Neural cell (in vitro differentiated cells): Measurements from ENCODE around the gene RFX4. TPM values are rescaled to one million over a fixed set of nuclear protein-coding genes. Genes with fewer than 3 reads are reported as not detected.

Source experiments
- H2AFZ ChIP-seq: fragments of 200-600, 300-800 bp; sonication (generic), shearing (Covaris generic); 2 replicates; pipeline ENCODE4 v1.6.0; 2014; ENCODE audit warnings: low read depth, mild to moderate bottlenecking, antibody characterized with exemption, low read length, moderate library complexity
- H3F3A ChIP-seq: fragments of 200-600 bp; shearing (Covaris generic); 2 replicates; pipeline ENCODE4 v1.6.1; 2016; ENCODE audit warnings: mild to moderate bottlenecking, moderate library complexity, mixed read lengths, antibody characterized with exemption, low read length; ENCODE audit not compliant: insufficient read depth, poor library complexity, severe bottlenecking
- H3K27ac ChIP-seq: fragments of 200-600, 300-800 bp; sonication (generic), shearing (Covaris generic); 2 replicates; pipeline ENCODE4 v1.5.1; 2014; ENCODE audit warnings: mild to moderate bottlenecking, low read length, moderate library complexity
- H3K27me3 ChIP-seq: fragments of 300-800, 200-600 bp; sonication (generic), shearing (Covaris generic); 2 replicates; pipeline ENCODE4 v1.6.0; 2014; ENCODE audit warnings: mild to moderate bottlenecking, low read depth, low read length, moderate library complexity; ENCODE audit not compliant: insufficient read depth
- H3K36me3 ChIP-seq: fragments of 300-800, 200-600 bp; sonication (generic), shearing (Covaris generic); 2 replicates; pipeline ENCODE4 v1.5.1; 2014; ENCODE audit warnings: mild to moderate bottlenecking, antibody characterized with exemption, low read length, moderate library complexity; ENCODE audit not compliant: insufficient read depth
- H3K4me2 ChIP-seq: fragments of 300-800, 200-600 bp; sonication (generic), shearing (Covaris generic); 2 replicates; pipeline ENCODE4 v1.6.0; 2014; ENCODE audit warnings: mild to moderate bottlenecking, low read length
- H3K4me3 ChIP-seq: fragments of 300-800, 200-600 bp; sonication (generic), shearing (Covaris generic); 2 replicates; pipeline ENCODE4 v1.5.1; 2014; ENCODE audit warnings: mild to moderate bottlenecking, low read length, moderate library complexity
- H3K79me2 ChIP-seq: fragments of 200-600 bp; shearing (Covaris generic); replicated peaks from 2 replicates; pipeline ENCODE4 v1.6.0; 2014; ENCODE audit warnings: mild to moderate bottlenecking, low read length, moderate library complexity; ENCODE audit not compliant: insufficient read depth
- H3K9ac ChIP-seq: fragments of 300-800, 200-600 bp; sonication (generic), shearing (Covaris generic); 2 replicates; pipeline ENCODE4 v1.6.1; 2016; ENCODE audit warnings: mild to moderate bottlenecking, low read length, mixed read lengths
- H3K9me2 ChIP-seq: fragments of 200-600 bp; shearing (Covaris generic); 2 replicates; pipeline ENCODE4 v1.6.1; 2016; ENCODE audit warnings: mild to moderate bottlenecking, low read length, mixed read lengths; ENCODE audit not compliant: insufficient read depth
- H3K9me3 ChIP-seq: fragments of 200-600, 300-800 bp; sonication (generic), shearing (Covaris generic); 2 replicates; pipeline ENCODE4 v1.6.1; 2016; ENCODE audit warnings: mild to moderate bottlenecking, mixed run types, low read length, moderate library complexity, mixed read lengths
- H4K20me1 ChIP-seq: fragments of 200-600 bp; shearing (Covaris generic); 2 replicates; pipeline ENCODE4 v1.6.1; 2016; ENCODE audit warnings: mild to moderate bottlenecking, mixed run types; ENCODE audit not compliant: insufficient read depth
- EP300 ChIP-seq: fragments of 450-650 bp; conservative IDR thresholded peaks from 2 replicates; pipeline ENCODE4 v1.6.1; 2014; ENCODE audit warnings: antibody characterized with exemption, mild to moderate bottlenecking, moderate library complexity; ENCODE audit not compliant: poor library complexity, severe bottlenecking
- EZH2 ChIP-seq: fragments of 200-600, 300-800 bp; shearing (Covaris generic), sonication (generic); IDR thresholded peaks from 2 replicates; pipeline ENCODE4 v1.6.1; 2014; ENCODE audit warnings: antibody characterized with exemption, low read length, borderline replicate concordance, mild to moderate bottlenecking; ENCODE audit not compliant: insufficient read depth, poor library complexity, severe bottlenecking
- MXI1 ChIP-seq: fragments of 450-650 bp; conservative IDR thresholded peaks from 2 replicates; pipeline ENCODE4 v1.6.1; 2014; ENCODE audit warnings: antibody characterized with exemption, mild to moderate bottlenecking; ENCODE audit not compliant: poor library complexity, severe bottlenecking
- POLR2AphosphoS5 ChIP-seq: IDR thresholded peaks from 2 replicates; pipeline ENCODE4 v1.6.1; 2012
- RAD21 ChIP-seq: fragments of 450-650 bp; conservative IDR thresholded peaks from 2 replicates; pipeline ENCODE4 v1.6.1; 2014; ENCODE audit warnings: antibody characterized with exemption, mild to moderate bottlenecking, moderate library complexity
- SMC3 ChIP-seq: fragments of 450-650 bp; conservative IDR thresholded peaks from 2 replicates; pipeline ENCODE4 v1.6.1; 2014; ENCODE audit warnings: antibody characterized with exemption, mild to moderate bottlenecking, moderate library complexity; ENCODE audit not compliant: poor library complexity
- TAF1 ChIP-seq: IDR thresholded peaks from 2 replicates; pipeline ENCODE4 v1.6.1; 2012; ENCODE audit warnings: low read depth
- polyA plus RNA-seq: library from polyadenylated mRNA; depleted of rRNA; stranded (reverse); fragments of >200 nt; gene quantifications from 2 replicates; pipeline ENCODE4 v1.2.3, GENCODE V29; 2014
- TF ChIP-seq, protein P1 (sequence below): fragments of 450-650 bp; IDR thresholded peaks from 2 replicates; pipeline ENCODE4 v1.5.1; 2014; ENCODE audit warnings: antibody characterized with exemption, mild to moderate bottlenecking, moderate library complexity; ENCODE audit not compliant: poor library complexity, severe bottlenecking
- TF ChIP-seq, protein P2 (sequence below): IDR thresholded peaks from 2 replicates; pipeline ENCODE4 v1.6.1; 2012; ENCODE audit warnings: borderline replicate concordance

RFX4 gene
- polyA plus RNA-seq, 1 donor from 2014 or later = 0.22 TPM

DNA sequence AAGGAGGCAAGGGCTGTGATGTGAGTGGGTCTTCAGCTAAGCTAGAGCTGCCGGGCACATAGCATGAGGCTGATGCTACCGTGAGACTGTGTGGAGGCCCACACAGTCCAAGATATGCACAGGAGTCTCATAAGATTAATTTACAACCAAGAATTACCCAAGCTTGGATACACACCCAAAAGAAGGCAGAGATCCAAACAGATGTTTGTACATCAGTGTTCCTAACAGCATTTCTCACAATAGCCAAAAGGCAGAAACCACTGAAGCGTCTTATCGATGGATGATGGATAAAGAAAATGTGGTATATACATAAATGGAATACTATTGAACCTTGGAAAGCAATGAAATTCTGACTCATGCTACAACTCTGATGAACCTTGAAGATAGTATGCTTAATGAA, 150.9 kb downstream of the RFX4 start:
- H3K4me2 ChIP-seq = no peak overlapping the region
- no peak overlapping the region for H3K27ac ChIP-seq
- no peaks in the 10 kb centered on the region for H4K20me1 ChIP-seq
- no peaks in the 10 kb centered on the region for H3K27me3 ChIP-seq
- no peak overlapping the region for H3K4me3 ChIP-seq
- H3K9me2 ChIP-seq = no peaks in the 10 kb centered on the region
- H3K36me3 ChIP-seq = no peaks in the 10 kb centered on the region
- H2AFZ ChIP-seq = no peak overlapping the region
- H3K9me3 ChIP-seq = no peaks in the 10 kb centered on the region
- TF ChIP-seq, protein P1, sequence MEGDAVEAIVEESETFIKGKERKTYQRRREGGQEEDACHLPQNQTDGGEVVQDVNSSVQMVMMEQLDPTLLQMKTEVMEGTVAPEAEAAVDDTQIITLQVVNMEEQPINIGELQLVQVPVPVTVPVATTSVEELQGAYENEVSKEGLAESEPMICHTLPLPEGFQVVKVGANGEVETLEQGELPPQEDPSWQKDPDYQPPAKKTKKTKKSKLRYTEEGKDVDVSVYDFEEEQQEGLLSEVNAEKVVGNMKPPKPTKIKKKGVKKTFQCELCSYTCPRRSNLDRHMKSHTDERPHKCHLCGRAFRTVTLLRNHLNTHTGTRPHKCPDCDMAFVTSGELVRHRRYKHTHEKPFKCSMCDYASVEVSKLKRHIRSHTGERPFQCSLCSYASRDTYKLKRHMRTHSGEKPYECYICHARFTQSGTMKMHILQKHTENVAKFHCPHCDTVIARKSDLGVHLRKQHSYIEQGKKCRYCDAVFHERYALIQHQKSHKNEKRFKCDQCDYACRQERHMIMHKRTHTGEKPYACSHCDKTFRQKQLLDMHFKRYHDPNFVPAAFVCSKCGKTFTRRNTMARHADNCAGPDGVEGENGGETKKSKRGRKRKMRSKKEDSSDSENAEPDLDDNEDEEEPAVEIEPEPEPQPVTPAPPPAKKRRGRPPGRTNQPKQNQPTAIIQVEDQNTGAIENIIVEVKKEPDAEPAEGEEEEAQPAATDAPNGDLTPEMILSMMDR = no peak
- TF ChIP-seq MXI1 (no peak), SMC3 (no peak), RAD21 (no peak), EP300 (no peak), POLR2AphosphoS5 (no peak), TAF1 (no peak), EZH2 (no peak)
- TF ChIP-seq, protein P2, sequence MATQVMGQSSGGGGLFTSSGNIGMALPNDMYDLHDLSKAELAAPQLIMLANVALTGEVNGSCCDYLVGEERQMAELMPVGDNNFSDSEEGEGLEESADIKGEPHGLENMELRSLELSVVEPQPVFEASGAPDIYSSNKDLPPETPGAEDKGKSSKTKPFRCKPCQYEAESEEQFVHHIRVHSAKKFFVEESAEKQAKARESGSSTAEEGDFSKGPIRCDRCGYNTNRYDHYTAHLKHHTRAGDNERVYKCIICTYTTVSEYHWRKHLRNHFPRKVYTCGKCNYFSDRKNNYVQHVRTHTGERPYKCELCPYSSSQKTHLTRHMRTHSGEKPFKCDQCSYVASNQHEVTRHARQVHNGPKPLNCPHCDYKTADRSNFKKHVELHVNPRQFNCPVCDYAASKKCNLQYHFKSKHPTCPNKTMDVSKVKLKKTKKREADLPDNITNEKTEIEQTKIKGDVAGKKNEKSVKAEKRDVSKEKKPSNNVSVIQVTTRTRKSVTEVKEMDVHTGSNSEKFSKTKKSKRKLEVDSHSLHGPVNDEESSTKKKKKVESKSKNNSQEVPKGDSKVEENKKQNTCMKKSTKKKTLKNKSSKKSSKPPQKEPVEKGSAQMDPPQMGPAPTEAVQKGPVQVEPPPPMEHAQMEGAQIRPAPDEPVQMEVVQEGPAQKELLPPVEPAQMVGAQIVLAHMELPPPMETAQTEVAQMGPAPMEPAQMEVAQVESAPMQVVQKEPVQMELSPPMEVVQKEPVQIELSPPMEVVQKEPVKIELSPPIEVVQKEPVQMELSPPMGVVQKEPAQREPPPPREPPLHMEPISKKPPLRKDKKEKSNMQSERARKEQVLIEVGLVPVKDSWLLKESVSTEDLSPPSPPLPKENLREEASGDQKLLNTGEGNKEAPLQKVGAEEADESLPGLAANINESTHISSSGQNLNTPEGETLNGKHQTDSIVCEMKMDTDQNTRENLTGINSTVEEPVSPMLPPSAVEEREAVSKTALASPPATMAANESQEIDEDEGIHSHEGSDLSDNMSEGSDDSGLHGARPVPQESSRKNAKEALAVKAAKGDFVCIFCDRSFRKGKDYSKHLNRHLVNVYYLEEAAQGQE = no peak
- H3K9ac ChIP-seq = no peak overlapping the region
- H3K79me2 ChIP-seq = no peaks in the 10 kb centered on the region
- no peaks in the 10 kb centered on the region for H3F3A ChIP-seq

DNA sequence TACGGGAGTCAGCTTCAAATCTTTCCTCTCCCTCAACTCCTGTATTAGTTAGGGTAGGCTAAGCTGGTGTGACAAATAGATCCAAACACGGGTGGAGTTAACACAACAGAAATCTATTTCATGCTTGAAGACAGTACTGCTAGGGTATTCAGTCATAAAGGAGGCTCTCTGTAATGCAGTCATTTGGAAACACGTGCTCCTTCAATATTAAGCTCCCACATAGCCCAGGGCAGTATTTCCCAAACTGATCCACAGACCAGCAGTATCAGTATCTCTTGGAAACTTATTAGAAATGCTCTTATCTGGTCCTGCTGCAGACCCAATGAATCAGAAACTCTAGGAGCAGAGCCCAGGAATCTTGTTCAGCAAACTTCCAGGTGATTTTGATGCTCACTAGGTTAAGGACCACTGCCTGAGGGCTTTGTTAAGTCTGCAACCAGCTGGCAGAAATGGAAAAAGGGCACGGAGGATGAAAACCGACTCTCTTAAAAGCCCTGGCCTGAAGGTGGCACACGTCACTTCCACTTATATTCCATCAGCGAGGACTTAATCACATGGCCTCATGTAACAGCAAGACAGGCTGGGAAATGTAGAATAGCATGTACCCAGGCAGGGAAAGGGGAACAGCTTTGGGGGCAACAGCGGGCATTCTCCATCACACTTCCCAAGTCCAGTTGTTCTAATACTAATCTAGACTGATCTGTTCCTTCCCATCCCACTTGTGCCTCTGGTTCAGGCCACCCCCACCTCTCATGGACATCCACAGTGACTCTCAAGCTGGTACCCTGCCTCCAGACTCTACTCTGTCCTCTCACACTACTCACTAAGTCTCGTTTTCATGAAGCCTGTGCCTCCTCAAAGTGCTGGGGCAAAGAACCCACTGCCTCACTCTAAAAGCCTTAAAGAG, 153.5 kb downstream of the RFX4 start:
- Histone ChIP-seq H3K36me3 (no peaks in the 10 kb centered on the region), H3K79me2 (no peaks in the 10 kb centered on the region), H3K9me3 (no peaks in the 10 kb centered on the region), H3K4me3 (no peak overlapping the region), H3K27me3 (no peaks in the 10 kb centered on the region), H3K27ac (no peak overlapping the region), H3K4me2 (no peak overlapping the region), H2AFZ (no peak overlapping the region), H4K20me1 (no peaks in the 10 kb centered on the region), H3K9me2 (no peaks in the 10 kb centered on the region), H3K9ac (no peak overlapping the region), H3F3A (no peaks in the 10 kb centered on the region)
- no peak for TF ChIP-seq SMC3
- no peak for TF ChIP-seq RAD21
- no peak for TF ChIP-seq POLR2AphosphoS5
- no peak for TF ChIP-seq EP300
- TF ChIP-seq, protein P2 = no peak
- no peak for TF ChIP-seq EZH2
- TF ChIP-seq, protein P1 = no peak
- TF ChIP-seq MXI1 = no peak
- TF ChIP-seq TAF1 = no peak
